HL-60 (cell line): ENCODE data around the gene WSCD1.

Experiments used
- DNase-seq, 2 experiments: peaks; one replicate each; pipeline ENCODE4 v3.0.0-alpha.2; 2010 to 2020; ENCODE audit warnings: low read depth in 1 of 2, low spot score in 1 of 2
- H3K27ac ChIP-seq: fragments of 250-450 bp; sonication (Bioruptor Pico); replicated peaks from 2 replicates; pipeline ENCODE4 v1.5.1; 2020; ENCODE audit warnings: mild to moderate bottlenecking, moderate library complexity
- H3K27me3 ChIP-seq: fragments of 250-450 bp; sonication (Bioruptor Pico); 2 replicates; pipeline ENCODE4 v1.5.1; 2021; ENCODE audit warnings: mild to moderate bottlenecking, moderate library complexity; ENCODE audit not compliant: insufficient read depth, poor library complexity, severe bottlenecking
- H3K4me3 ChIP-seq: replicated peaks from 2 replicates; pipeline ENCODE4 v1.5.1; 2011; ENCODE audit warnings: mild to moderate bottlenecking, control low read depth, low read length; ENCODE audit not compliant: insufficient read depth
- CTCF ChIP-seq: IDR thresholded peaks from one replicate; pipeline ENCODE4 v1.5.1; 2011; ENCODE audit warnings: low read length, control low read depth, inconsistent platforms; ENCODE audit not compliant: insufficient read depth
- GABPA ChIP-seq: IDR thresholded peaks from 2 replicates; pipeline ENCODE4 v1.6.1; 2012; ENCODE audit warnings: low read depth
- POLR2AphosphoS5 ChIP-seq: IDR thresholded peaks from 2 replicates; pipeline ENCODE4 v1.6.1; 2012; ENCODE audit warnings: low read depth
- REST ChIP-seq: IDR thresholded peaks from 2 replicates; pipeline ENCODE4 v1.6.1; 2012; ENCODE audit warnings: low read depth; ENCODE audit not compliant: insufficient replicate concordance
- SPI1 ChIP-seq: IDR thresholded peaks from 2 replicates; pipeline ENCODE4 v1.6.1; 2012; ENCODE audit warnings: low read depth, mild to moderate bottlenecking, borderline replicate concordance

The WSCD1 gene

DNA sequence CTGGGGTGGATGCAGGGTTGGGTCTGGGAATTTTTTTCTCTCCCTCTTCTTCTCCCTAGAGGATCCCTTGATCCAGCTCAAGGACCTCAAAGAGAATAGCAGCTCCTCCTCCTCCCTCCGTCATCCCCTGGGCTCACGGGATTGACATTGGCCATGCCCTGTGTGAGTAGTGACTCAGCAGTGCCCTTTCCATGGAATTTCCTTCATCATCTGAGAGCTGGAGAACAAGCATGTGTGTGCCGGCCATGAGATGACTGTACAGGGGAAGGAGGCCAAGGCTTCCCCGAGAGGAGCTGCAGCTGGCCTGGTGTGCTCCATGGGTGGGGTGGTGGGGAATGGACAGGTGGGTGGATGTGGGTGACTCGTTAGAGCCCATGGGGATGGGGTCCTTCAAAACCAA is 8.9 kb upstream of the WSCD1 start:
- Histone ChIP-seq H3K27ac (no peak overlapping the region), H3K4me3 (no peak overlapping the region), H3K27me3 (no peaks in the 10 kb centered on the region)
- no peak for DNase-seq
- TF ChIP-seq POLR2AphosphoS5 (no peak), SPI1 (no peak), GABPA (no peak), CTCF (no peak), REST (no peak)

DNA sequence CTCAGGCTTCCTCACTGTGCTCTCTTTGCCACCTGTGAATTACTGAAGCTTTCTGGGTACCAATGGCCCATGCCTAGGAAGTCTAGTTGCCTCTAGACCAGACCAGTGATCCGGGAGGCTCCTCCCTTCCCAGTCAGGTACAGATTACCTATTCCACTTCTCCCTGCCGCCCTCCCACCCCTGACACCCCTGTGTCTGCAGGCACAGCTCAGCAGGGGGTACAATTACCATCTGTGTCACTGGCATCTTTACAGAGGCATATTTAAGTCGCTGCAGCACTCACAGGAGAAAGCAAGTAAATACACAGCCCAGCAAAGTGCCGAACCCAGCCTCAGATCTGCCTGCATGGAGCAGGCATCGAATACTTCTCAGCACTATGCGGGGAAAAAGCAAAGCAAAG is 5.3 kb upstream of the WSCD1 start:
- no peak for DNase-seq
- H3K27ac ChIP-seq: no peak overlapping the region
- H3K27me3 ChIP-seq: peaks cover 2% of the 10 kb centered on the region
- TF ChIP-seq REST: no peak
- TF ChIP-seq POLR2AphosphoS5: no peak
- H3K4me3 ChIP-seq: no peak overlapping the region

DNA sequence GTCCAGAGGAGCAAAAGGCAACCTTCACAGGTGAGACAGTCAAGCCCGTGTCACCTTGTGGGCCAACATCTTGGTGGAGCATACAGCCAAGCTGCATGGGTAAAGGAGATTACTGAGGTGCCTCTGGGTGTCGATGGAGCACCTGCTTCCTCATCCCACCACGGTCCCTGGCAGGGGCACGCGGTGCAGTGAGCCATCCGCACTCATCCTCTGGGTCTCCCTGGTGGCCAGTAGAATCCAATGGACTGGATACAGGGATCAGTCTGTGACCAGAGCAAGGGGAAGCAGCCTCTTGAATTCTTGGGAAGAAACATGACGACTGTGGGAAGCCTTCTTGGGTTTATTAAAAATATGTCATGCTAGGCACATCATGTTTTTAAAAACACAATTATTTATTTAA is 4.8 kb upstream of the WSCD1 start:
- Histone ChIP-seq H3K27me3 (peaks cover 2% of the 10 kb centered on the region), H3K4me3 (no peak overlapping the region)
- TF ChIP-seq REST: no peak

GRCh38 chr17:6066183-6066948 is 3.8 kb upstream of the WSCD1 start:
- Histone ChIP-seq H3K27ac (no peak overlapping the region), H3K4me3 (no peak overlapping the region), H3K27me3 (peaks cover 2% of the 10 kb centered on the region)
- no peak for TF ChIP-seq REST
- no peak for TF ChIP-seq POLR2AphosphoS5
- TF ChIP-seq CTCF: no peak
- no peak for TF ChIP-seq SPI1
- TF ChIP-seq GABPA: no peak
- DNase-seq: no peak

More for the DNA sequence above, 4.8 kb upstream of the WSCD1 start:
- no peak overlapping the region for H3K27ac ChIP-seq
- no peak for DNase-seq
